Posterior vena cava (tissue), 2 donors: ENCODE data around the gene ZNF776. TPM values are rescaled to one million over a fixed set of nuclear protein-coding genes. Genes with fewer than 3 reads are reported as not detected.
"Not testable (repeated sequence)": the region's sequence is repeated elsewhere in the genome, so short reads cannot be mapped to it uniquely, and the experiment has no call there.

Source experiments
- DNase-seq: peaks from one replicate; pipeline ENCODE4 v3.0.0-alpha.2; 2020; ENCODE audit warnings: low spot score
- intact Hi-C, 2 donors: fragments of 100-400 bp; cut with DNase I; formaldehyde crosslinking; loops; one replicate each; pipeline versions ENCODE4 v1.14.1 to v1.14.2; 2022 to 2023
- long read RNA-seq, 2 donors: library from polyadenylated mRNA; unstranded; transcript quantifications; one replicate each; pipeline ENCODE4 v2.0.0, GENCODE V29; 2020 to 2021
- total RNA-seq, 2 donors: library from RNA; stranded (reverse); fragmentation: NEBNext Ultra II Directional; extraction: Animal tissue kit (Norgen Biotek cat#: 25700); gene quantifications; one replicate each; pipeline ENCODE4 v1.2.1, GENCODE V29; 2021
- donor health status: DM: yes; HTN: yes; CAD: no.
- donor health status: DM: yes; HTN: yes; CAD: no.

The ZNF776 gene
- 10 to 100 TPM in 1 of 2 donors, 1 to 10 TPM in 1; 9.4 to 11.1 TPM for total RNA-seq
- long read RNA-seq, donor 1, full-length matches to known transcripts = 1 of 1 reads
- long read RNA-seq, donor 1, partial matches to known transcripts = 0 of 1 reads
- long read RNA-seq, donor 1, other reads (novel, unspliced or antisense) = 0 of 1 reads
- long read RNA-seq, donor 2, partial matches to known transcripts = 0 of 2 reads
- long read RNA-seq, donor 2, other reads (novel, unspliced or antisense) = 2 of 2 reads

DNA sequence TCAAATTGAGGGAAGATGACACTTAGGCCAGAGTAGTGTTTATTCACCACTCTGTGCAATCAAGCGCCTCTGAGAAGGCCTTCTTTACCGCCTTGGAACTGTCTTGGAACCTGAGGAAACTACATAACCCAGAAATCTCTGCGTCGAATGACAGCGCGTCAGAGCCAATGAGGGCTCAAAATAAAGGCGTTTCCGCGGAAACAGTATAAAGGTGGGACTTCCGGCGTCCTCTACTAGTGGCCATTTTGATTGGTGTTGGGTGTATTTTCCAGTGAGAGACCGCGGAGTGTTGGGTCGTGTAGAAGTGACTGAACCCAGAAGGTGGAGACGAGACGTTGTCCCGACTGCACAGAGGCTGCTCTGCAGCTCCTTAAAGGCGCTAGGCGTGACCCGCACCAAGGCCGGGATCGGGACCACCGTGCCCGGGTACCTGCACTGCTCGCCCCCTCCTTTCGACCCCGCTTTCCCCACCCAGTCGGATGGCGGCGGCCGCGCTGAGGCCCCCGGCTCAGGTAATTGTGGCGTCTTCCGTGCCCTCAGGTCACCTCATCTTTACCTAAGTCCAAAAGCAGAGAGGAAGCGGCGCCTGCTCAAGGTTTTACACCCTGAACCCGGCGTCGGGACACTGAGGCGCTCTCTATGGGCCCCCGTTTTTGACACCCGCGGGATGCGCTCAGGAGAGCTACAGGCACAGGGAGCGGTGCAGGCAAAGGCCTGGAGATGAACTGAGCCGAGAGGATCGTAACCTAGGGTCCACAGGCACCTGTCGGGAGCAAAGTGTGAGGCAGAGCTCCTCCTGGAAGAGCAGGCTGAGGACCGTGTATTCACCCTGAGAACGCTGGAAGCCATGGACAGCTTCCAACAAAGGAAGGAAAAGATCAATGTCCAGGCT is at the start of gene ZNF776:
TSS of gene ZNF776 (plus strand) at position 236 of the 892 bp plus-strand sequence. CDS start at position 480, 244 bp downstream.
- intact Hi-C loops = loop anchor here in 1 of 2 donors (5.0 kb wide), 1 partner anchor 1510 kb away; no protein-coding TSS in a partner anchor
- peak; percentile 92 for DNase-seq

DNA sequence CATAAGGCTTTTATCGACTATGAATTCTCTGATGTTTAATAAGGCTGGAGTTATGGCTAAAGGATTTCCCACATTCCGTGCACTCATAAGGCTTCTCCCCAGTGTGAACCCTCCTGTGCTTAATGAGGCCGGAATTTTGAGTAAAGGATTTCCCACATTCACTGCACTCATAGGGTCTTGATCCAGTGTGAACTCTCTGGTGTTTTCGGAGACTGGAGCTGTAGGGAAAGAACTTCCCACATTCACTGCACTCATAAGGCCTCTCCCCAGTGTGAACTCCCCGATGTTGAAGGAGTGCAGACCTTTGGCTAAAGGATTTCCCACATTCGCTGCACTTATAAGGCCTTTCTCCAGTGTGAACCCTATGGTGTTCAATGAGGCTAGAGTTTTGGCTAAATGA is 45.0 kb upstream of the ZNF776 start:
- intact Hi-C loops = no loop called here

DNA sequence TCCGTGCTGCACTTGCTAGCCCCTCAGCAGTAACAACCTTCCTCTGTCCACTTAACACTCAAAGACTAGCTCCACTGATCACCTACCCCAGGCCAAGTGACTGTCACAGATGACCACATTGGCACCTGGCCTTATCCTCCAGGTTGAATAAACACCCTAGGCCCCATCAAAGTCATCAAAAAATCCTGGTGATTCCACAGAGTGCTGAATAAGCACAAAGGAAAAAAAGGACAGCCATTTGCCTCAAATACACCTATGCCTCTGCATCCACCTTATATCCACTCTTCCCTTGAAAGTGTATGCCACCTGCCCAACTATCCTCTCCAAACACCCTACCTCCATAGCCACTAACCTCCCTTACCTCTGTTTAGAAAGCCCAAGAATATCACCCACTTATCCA is 40.3 kb upstream of the ZNF776 start:
- DNase-seq = no peak
- intact Hi-C loops = no loop called here

More for the DNA sequence above, 45.0 kb upstream of the ZNF776 start:
- DNase-seq = no peak

DNA sequence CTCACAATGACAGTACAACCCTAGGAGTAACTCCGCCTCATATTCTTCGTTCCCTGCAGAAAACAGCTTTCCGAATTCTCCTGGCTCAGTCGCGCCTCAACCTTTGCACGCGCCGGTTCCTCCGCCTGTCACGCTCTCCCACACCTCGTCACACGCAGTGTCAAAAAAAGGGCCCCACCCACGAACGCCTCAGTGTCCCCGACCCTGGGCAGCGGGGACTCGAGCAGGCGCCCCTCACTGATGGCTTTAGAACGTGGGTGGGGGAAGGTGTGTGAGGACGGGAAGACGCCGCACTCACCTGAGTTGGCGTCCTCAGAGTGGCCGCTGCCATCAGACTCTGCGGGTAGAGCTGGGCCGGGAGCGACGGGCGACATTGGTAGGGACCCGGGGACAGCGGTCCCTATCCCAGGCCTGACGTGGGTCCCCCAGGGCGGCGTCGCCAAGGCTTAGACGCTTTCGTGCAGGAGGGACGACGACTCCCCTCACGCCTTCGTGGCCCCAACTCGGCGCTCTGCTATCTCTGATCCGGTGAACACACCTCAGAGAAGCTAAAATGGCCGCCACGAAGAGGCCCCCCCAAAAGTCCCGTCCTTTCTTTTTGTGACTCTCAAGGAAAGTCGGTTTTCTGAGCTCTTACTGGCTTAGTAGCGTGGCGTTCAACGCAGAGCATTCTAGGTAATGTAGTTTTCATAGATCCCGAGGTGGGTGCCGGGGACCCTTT is 37.8 kb upstream of the ZNF776 start, which contains the start of gene ZNF154:
TSS of gene ZNF154 (minus strand) at position 564 of the 721 bp plus-strand sequence. CDS start at position 331, 233 bp downstream.
- DNase-seq = peak; percentile 78

GRCh38 chr19:57709616-57710015 is 37.0 kb upstream of the ZNF776 start:
- DNase-seq = no peak
- intact Hi-C loops = loop anchor here in 1 of 2 donors (1.0 kb wide), 1 partner anchor 37 kb away; no protein-coding TSS in a partner anchor

More for the DNA sequence above, 37.8 kb upstream of the ZNF776 start, which contains the start of gene ZNF154:
- intact Hi-C loops = loop anchor here in 1 of 2 donors (1.0 kb wide), 1 partner anchor 36 kb away; no protein-coding TSS in a partner anchor

GRCh38 chr19:57712222-57712621 is 34.4 kb upstream of the ZNF776 start:
- DNase-seq = no peak
- intact Hi-C loops = no loop called here

DNA sequence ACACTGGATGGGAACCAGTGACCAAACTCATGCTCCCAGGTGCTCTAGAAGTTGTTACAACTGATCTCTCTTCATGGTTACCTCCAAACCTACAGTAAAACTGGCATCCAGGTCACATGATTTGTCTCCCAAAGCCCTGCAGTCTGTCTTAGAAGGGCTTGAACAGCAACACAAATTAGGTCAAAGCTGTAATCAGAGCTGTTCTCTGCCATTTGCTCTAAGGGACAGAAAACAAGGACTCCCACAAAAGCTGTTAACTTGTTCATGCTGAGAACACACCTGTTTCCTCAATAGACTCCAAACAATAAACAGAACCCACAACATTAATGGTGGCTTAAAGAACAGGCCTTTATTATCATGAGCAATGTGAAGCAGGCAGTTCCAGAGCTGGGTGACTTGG is 27.2 kb upstream of the ZNF776 start:
- DNase-seq = no peak
- intact Hi-C loops = no loop called here

DNA sequence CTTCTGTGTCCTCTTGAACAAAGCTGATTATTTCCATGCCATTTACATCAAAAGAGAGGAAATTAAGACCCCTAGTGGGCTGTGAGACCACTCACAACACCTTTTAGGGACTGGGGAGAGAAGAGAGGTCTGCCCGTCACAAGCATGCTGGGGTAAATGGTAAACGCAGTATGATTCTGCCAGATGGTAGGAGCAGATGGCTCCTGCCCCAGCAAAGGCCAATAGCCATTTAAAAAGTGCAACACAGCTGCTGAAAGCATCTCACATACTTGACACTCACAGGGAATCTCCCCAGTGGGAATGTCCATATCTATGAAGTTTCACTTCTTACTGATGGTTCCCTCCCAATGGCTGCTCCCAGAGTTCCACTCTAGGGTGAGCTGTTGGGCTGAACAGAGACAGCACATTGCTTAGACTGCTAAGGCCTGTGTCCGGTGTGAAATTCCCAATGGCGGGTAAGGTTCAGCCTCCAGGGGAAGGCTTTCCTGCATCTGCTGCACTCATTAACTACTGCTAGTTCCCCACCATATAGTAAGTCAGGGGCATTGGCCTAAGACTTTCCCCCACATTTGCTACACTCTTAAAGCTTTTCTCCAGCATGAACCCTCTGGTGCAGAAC is 26.6 kb upstream of the ZNF776 start:
- no peak for DNase-seq
- intact Hi-C loops = no loop called here

DNA sequence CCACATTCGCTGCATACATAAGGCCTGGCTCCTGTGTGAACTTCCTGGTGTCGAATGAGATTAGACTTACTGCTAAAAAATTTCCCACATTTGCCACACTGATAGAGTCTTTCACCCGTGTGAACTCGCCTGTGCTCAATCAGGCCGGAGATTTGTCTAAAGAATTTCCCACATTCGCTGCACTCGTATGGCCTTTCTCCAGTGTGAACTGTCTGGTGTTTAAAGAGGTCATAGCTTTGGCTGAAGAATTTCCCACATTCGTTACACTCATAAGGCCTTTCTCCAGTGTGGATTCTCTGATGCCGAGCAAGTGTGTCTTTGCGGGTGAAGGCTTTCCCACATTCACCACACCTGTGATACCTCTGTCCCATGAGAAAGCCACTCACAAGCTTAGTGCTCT is 25.7 kb upstream of the ZNF776 start:
- intact Hi-C loops = no loop called here
- no peak for DNase-seq

- not testable (repeated sequence) for DNase-seq
- intact Hi-C loops = loop anchor here in 1 of 2 donors (10.0 kb wide), 1 partner anchor 416 kb away; the partner anchor contains the start of gene ZNF329
Observed at GRCh38 chr19:57738320-57738719, 8.3 kb upstream of the ZNF776 start.

DNA sequence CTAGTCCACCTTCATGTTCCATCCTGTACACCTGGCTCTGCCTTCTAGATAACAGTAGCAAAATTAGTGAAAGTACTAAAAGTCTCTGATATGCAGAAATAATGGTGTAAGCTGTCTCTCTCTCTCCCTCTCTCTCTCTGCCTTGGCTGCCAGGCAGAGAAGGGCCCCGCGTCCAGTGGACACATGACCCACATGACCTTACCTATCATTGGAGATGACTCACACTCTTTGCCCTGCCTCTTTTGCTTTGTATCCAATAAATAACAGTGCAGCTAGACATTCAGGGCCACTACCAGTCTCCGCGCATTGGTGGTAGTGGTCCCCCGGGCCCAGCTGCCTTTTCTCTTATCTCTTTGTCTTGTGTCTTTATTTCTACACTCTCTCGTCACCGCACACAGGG is 7.8 kb upstream of the ZNF776 start:
- intact Hi-C loops = loop anchor here in 1 of 2 donors (10.0 kb wide), 1 partner anchor 416 kb away; the partner anchor contains the start of gene ZNF329
- DNase-seq = not testable (repeated sequence)

DNA sequence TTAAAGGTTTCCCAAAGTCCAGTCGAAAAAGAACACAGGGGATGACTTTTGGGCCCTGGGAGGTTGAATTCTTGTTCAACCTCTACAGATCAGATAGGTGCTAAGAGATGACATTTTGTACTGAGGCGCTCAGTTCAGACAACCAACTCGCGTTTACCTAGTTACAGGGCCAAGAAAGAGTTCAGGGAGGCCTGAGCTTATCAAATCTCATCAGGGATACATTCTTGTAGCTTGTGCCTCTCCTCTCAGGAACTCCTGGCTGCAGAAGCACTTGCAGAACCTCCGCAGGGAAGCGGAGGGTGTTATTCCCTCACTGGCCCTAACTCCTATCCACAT is 825 bp downstream of the ZNF776 start:
- no peak for DNase-seq

DNA sequence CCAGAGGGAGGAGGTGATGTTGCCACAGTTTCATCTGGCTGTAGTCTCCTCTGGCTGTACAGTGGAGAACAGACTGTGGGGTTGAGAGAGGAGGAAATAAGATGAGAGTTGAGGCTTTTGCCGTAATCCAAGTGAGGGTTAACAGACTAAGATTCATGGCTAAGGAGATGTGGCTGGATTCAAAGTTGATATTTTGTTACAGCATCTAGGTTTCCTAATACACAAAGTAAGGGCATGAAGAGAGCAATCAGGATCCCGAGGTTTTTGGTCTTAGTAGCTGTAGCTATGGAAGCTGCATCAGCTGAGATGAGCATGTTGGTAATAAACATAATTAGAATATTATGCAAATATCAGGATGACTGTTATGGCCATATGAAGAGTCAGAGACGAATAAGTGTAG is 1.4 kb downstream of the ZNF776 start:
- intact Hi-C loops = loop anchor here in 1 of 2 donors (5.0 kb wide), 1 partner anchor 1511 kb away; no protein-coding TSS in a partner anchor
- no peak for DNase-seq

More for the DNA sequence above, 825 bp downstream of the ZNF776 start:
- intact Hi-C loops = loop anchor here in 1 of 2 donors (5.0 kb wide), 1 partner anchor 1510 kb away; no protein-coding TSS in a partner anchor

- intact Hi-C loops = no loop called here
- DNase-seq = no peak
Observed at GRCh38 chr19:57754091-57754673, 7.6 kb downstream of the ZNF776 start.

DNA sequence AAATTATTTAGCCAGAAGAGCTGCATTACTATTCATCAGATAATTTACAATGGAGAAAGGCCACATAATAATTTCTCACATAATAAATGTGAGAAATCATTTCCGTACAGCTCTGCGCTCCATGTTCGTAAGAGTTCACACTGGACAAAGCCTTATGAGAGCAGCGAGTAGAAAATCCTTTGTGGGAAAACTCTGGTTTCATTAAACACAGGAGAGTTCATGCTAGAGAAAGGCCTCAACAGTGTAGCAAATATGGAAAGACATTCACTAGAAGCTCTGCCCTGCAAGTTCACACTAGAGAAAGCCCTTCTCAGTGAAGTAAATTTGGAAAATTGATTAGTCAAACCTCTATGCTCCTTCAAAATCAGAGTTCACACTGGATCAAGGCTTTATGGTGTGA is 8.4 kb downstream of the ZNF776 start:
- intact Hi-C loops = no loop called here
- DNase-seq = no peak

DNA sequence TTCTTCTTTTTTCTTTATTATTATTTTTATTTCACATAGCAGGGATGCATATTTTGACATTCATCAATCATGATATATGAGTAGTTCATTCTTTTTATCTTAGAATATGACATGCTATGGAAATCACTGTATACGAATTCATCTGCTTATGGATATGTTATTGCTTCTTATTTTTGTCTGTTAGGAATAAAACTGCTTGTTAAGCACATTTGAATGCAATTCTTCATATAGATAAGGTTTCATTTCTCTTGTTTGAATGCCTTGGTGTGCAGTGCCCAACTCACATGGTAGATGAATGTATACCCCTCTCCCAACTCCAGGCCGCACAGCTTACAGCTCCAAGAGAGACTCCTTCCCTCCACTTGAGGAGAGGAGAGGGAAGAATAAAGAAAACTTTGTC is 11.3 kb downstream of the ZNF776 start:
- intact Hi-C loops = no loop called here
- no peak for DNase-seq

GRCh38 chr19:57759096-57759495 is 12.5 kb downstream of the ZNF776 start:
- no peak for DNase-seq
- intact Hi-C loops = no loop called here
